ENCODE measurements around the gene RASAL1. TPM values are rescaled to one million over a fixed set of nuclear protein-coding genes. Genes with fewer than 3 reads are reported as not detected.

The RASAL1 gene
- total and polyA plus RNA-seq, 2 experiments from 2014 or later, result 0.24 to 0.33 TPM

DNA sequence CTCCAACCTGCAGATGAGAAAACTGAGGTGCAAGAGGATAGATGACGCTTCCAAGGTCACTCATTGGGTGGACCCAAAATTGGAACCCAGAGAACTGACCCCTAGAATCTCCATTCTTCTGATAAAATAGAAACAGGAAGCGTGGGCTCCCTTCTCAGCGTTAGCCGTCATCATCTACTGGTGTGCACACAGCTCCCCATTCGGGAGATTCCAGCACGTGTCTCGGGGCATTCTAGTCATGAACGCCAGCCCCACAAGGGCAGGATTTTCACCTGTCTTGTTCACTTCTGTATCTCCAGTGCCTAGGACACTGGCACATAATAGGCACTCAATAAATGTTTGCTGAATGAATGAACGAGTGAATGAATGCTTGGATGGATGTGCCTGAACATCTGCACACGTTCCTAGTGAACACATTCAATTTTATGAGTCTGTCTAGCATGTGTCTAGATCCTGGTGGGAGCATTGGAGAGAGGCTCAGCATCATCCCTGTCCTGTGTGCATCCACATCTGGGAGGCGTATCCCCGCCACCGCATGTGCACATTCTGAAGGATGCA lies 30.5 kb downstream of the RASAL1 start:
- no peak overlapping the region for H3K4me3 ChIP-seq
- no peak overlapping the region for H3K27ac ChIP-seq
- DNase-seq (ENCODE audit: low read depth in 1 of 2, low spot score in 1 of 2), result no peak
- no peaks in the 10 kb centered on the region for H3K9me3 ChIP-seq (ENCODE audit: low read depth)
- peaks cover 11% of the 10 kb centered on the region for H3K27me3 ChIP-seq
- no peaks in the 10 kb centered on the region for H3K4me1 ChIP-seq (ENCODE audit: low read depth)
- no peaks in the 10 kb centered on the region for H3K36me3 ChIP-seq
- TF ChIP-seq, protein P1, sequence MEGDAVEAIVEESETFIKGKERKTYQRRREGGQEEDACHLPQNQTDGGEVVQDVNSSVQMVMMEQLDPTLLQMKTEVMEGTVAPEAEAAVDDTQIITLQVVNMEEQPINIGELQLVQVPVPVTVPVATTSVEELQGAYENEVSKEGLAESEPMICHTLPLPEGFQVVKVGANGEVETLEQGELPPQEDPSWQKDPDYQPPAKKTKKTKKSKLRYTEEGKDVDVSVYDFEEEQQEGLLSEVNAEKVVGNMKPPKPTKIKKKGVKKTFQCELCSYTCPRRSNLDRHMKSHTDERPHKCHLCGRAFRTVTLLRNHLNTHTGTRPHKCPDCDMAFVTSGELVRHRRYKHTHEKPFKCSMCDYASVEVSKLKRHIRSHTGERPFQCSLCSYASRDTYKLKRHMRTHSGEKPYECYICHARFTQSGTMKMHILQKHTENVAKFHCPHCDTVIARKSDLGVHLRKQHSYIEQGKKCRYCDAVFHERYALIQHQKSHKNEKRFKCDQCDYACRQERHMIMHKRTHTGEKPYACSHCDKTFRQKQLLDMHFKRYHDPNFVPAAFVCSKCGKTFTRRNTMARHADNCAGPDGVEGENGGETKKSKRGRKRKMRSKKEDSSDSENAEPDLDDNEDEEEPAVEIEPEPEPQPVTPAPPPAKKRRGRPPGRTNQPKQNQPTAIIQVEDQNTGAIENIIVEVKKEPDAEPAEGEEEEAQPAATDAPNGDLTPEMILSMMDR (IDR thresholded peaks at IDR 0.05; ENCODE audit: low read depth, low read length), result no peak

DNA sequence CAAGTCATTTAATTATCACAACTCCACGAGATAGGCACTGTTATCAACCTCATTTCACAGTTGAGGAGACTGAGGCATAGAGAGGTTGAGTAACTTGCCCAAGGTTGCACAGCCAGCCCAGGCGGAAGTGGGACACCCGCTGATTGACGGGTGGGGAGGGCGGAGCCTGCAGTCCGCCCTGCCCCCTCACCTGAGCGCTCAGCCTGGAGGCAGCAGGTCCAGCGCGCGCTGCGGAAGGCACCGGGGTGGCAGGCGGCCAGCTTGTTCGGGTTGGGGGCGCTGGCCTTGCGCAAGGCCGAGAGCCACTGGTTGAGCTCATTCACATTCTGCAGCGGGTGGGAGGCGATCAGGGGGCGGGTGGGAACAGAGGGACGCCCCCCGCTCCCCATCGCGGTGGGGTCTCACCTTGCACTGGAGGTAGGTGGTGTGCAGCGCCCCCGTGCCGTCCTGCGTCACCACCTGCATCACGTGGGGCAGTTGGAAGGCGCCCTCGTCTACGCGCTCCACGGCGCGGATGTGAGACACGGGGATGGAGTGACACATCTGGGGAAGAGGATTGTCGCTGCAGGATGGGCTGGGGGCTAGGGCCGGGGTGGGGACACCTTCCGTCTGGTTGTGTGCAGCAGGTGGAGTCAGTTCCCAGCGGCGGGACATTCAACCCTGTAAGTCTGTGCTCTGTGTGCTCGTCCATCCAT lies 31.7 kb downstream of the RASAL1 start:
- H3K27me3 ChIP-seq, result peaks cover 11% of the 10 kb centered on the region
- DNase-seq (ENCODE audit: low read depth in 1 of 2, low spot score in 1 of 2), result peak in 1 of 2 donors; percentile 21
- H3K27ac ChIP-seq, result no peak overlapping the region
- H3K4me1 ChIP-seq (ENCODE audit: low read depth), result no peaks in the 10 kb centered on the region
- peak overlapping the region; percentile 15 for H3K4me3 ChIP-seq
- TF ChIP-seq, protein P1 (IDR thresholded peaks at IDR 0.05; ENCODE audit: low read depth, low read length), result no peak
- H3K9me3 ChIP-seq (ENCODE audit: low read depth), result no peaks in the 10 kb centered on the region
- H3K36me3 ChIP-seq, result no peaks in the 10 kb centered on the region

DNA sequence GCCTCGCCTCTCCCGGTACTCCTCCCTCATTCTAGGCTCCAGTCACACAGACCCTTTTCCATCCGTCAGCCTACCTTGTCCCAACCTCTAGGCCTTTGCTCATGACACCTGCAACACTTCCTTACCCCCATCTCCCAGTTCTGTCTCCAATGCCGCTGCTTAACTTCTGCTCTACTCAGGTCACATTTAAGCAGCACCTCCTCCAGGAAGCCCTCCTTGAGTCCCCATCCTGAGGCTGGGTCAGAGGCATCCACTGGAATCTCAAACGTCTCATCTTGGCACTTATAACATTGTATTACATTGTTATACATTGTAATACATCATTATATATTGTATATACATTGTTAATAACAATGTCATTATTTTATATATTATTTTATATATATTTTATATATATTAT lies 32.8 kb downstream of the RASAL1 start:
- H3K27me3 ChIP-seq, result peaks cover 11% of the 10 kb centered on the region
- no peaks in the 10 kb centered on the region for H3K9me3 ChIP-seq (ENCODE audit: low read depth)
- no peaks in the 10 kb centered on the region for H3K4me1 ChIP-seq (ENCODE audit: low read depth)
- no peak overlapping the region for H3K27ac ChIP-seq
- DNase-seq (ENCODE audit: low read depth in 1 of 2, low spot score in 1 of 2), result no peak
- no peak overlapping the region for H3K4me3 ChIP-seq
- TF ChIP-seq, protein P1 (IDR thresholded peaks at IDR 0.05; ENCODE audit: low read depth, low read length), result no peak
- no peaks in the 10 kb centered on the region for H3K36me3 ChIP-seq

DNA sequence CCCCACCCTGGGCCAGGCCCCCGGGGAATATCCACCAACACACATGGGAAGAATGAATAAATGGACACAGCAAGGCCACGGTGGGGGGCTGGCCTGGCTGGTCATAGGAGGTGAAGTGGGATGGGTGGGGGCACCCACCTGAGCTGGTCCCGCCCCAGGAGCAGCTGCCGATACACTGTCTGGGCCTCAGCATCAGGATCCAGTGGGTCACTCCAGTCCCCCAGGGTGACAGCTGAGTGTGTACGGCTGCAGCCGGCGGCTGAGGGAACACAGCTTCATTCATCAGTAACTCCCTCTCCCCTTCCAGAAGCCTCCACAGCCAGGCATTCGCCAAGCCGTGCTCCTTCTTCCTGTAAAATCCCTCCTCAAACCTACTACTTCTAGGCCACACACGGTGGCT lies 33.8 kb downstream of the RASAL1 start:
- H3K27ac ChIP-seq, result no peak overlapping the region
- TF ChIP-seq, protein P1 (IDR thresholded peaks at IDR 0.05; ENCODE audit: low read depth, low read length), result no peak
- H3K27me3 ChIP-seq, result peaks cover 11% of the 10 kb centered on the region
- DNase-seq (ENCODE audit: low read depth in 1 of 2, low spot score in 1 of 2), result no peak
- no peaks in the 10 kb centered on the region for H3K4me1 ChIP-seq (ENCODE audit: low read depth)
- no peaks in the 10 kb centered on the region for H3K36me3 ChIP-seq
- no peaks in the 10 kb centered on the region for H3K9me3 ChIP-seq (ENCODE audit: low read depth)
- no peak overlapping the region for H3K4me3 ChIP-seq

DNA sequence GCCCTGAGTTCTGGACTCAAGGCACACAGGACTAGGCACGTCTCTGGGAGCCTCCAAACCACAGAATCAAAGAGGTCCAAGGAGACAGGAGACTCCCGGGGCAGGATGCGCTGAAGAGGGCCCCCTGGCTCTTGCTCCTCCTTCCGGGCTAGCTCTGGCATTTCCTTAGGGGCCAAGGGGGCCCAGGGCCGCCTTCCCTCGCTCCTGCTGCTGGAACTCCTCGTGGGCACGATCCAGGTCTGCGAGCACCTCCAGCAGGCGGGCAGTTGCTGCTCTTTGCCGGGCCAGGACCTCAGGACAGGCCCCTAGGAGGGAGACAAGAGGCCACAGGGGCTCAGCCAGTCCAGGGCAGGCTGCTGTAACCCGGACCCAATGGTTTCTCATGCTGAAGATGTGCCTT lies 35.8 kb downstream of the RASAL1 start:
- H3K27me3 ChIP-seq, result peaks cover 11% of the 10 kb centered on the region
- TF ChIP-seq, protein P1 (IDR thresholded peaks at IDR 0.05; ENCODE audit: low read depth, low read length), result no peak
- no peaks in the 10 kb centered on the region for H3K9me3 ChIP-seq (ENCODE audit: low read depth)
- DNase-seq (ENCODE audit: low read depth in 1 of 2, low spot score in 1 of 2), result no peak
- no peaks in the 10 kb centered on the region for H3K36me3 ChIP-seq
- no peak overlapping the region for H3K4me3 ChIP-seq
- H3K4me1 ChIP-seq (ENCODE audit: low read depth), result no peaks in the 10 kb centered on the region
- H3K27ac ChIP-seq, result no peak overlapping the region

All from cardiac muscle cell (in vitro differentiated cells and primary cell).